SIG-M5 treated with dmso at 0.1 percent for 504 hours (cell line): ENCODE measurements around the gene SH3D19.
"Not testable (repeated sequence)": the region's sequence is repeated elsewhere in the genome, so short reads cannot be mapped to it uniquely, and the experiment has no call there.

Experiments used
- DNase-seq: peaks from one replicate; lab custom pipeline; 2025; ENCODE audit not compliant: unreplicated experiment; lab: John Stamatoyannopoulos, UW

SH3D19 gene

DNA sequence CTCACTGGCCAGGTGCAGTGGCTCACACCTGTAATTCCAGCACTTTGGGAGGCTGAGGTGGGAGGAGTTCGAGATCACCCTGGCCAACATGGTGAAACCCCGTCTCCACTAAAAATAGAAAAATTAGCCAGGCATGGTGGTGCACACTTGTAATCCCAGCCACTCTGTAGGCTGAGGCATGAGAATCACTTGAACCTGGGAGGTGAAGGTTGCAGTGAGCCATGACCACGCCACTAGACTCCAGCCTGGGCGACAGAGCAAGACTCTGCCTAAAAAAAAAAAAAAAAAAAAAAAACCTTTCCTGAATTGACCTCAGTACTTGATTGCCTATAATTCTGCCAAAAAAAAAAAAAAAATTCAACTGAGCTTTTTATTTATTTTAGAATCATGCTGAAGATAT, 3.2 kb downstream of the SH3D19 start:
- not testable (repeated sequence) for DNase-seq

DNA sequence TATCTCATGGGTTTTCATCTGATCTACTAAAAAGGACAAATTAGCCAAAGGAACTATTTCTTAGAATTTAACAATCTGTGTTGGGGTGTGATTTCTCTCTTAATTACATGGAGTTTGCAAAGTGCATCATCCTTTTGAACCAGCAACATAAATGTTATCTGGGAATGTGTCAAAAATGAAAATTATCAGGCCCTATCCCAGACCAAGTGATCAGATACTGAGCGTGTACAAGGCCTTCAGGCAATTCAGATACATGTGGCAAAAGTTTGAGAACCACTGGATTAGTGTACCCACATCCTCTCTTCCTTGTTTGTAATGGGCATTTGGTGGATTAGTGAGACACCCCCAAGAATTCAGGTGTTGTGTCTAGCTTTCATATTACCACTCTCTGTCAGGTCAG, 3.8 kb downstream of the SH3D19 start:
- DNase-seq, result no peak

DNA sequence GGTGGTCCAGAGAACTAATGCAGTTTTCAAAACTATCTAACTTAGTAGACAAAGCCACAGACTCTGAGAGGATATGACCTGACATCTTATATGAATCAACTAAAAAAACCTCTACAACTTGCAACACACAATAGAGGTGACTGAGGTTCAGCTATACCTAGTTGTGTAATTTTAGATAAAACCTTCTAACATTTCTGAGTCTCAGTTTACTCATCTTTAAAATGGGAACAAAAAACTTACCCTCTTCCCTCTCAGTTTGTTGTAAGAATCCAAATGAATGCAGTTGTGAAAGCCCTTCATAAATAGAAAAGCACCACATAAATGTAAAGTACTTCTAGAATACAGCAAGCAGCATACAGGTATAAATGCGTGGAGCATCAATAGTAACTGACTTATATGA, 5.9 kb downstream of the SH3D19 start:
- DNase-seq, result no peak

DNA sequence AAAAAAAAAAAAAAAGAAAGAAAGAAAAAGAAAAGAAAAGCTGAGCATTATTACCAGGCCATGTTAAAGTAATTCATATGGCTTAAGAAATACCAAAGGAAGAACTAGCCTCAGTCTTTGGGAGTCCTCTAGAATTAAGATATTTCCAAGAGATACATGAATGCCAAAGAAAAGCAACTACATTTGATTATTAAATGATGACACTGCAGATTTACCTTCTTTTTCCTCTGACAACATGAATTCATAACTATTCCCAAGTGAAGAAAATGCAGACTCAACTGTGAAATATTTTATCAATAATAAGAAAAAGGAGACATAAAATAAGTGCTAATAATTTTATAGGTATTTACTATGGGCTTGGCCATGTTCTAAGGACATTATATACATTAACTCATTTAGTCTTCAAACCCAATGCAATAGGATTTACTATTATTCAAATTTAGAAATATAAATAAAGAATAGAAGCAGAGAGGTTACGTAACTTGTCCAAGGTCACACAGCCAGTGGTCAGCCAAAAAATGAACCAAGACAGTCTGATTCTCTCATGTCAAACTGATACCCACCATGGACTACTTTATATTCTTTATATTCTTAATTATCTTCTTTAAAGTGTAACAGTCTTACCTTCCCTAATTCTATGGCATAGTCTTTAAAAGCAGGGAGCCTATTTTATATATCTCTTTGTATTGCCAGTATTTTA, 6.9 kb downstream of the SH3D19 start:
- DNase-seq, result no peak

DNA sequence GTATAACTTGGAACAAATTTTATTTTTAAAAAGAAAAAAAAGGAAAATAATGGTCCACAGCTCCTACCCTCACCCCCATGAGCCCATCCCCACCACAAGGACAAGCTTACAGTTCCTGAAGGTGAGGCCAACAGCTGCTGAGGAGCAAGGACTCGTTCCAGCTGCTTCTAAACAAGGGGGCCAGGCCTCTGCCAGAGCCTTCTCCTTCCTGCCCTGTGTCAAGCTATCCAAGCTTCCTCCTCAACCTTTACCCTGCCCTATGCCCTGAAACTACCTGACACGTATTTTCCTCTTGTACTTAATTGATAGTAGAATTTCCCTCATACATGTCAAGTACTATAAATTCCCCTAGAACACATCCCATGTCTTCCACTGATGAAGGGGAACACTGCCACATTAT, 8.8 kb downstream of the SH3D19 start:
- no peak for DNase-seq

DNA sequence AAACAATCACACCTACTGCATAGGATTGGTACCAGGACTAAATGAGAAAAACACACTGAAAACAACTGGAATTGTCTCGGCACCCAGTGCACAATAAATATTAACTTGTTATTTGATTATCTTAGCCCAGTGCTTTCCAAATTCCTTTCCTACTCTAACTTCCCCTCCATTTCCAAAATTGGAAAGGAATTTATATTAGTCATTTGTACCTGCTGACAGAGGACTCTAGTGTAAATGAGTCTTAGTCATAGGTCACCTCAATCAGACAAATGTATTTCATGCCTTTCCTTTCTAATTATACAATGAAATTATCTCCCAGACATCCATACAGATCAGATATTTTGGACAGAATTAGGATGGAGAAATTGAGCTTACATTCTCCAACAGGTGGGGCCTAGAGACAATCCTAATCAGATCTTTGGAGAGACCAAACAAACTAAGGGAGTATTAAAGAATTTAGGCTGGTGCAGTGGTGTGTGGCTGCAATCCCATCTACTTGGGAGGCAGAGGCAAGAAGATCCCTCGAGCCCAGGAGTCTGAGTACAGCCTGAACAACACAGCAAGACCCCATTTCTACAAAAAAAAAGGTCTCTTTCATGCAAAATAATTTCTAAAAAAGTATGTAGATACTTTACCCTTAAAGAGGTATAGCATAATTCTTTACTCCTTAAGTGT, 10.1 kb downstream of the SH3D19 start:
- DNase-seq, result no peak

DNA sequence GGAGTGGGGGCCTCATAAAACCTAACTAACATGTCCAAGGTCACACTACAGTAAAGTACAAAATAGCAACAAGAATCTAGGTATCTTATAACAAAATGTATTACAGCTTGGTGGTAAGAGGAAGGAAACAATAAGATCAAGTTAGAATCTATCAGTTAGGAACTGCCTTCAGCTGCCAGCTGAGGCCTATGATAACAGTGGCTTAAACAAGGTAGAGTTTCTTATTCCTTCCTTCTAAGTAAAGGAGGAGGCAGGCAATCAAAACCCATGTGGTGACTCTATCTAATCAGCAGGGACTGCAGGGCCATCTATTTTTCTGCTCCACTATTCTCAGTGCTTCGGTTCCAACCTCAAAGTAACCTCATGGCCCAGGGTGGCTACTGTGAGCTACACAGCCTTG, 10.9 kb downstream of the SH3D19 start:
- DNase-seq, result no peak

DNA sequence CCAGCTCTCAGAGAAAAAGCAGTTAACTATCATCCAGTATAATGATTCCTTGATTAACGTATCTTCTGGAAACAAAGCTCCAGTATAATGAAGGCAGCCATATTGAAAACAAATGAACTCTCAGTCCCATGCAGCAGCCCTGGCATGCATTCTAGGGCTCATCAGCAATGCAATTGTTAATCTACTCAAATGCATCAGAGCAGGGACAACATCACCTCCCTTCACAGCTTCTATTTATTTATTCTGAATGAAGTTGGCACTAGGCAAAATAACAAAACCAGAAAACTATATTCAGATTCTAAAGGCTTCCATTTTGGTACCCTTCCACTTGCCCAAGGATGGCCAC, 11.4 kb downstream of the SH3D19 start:
- DNase-seq, result no peak

DNA sequence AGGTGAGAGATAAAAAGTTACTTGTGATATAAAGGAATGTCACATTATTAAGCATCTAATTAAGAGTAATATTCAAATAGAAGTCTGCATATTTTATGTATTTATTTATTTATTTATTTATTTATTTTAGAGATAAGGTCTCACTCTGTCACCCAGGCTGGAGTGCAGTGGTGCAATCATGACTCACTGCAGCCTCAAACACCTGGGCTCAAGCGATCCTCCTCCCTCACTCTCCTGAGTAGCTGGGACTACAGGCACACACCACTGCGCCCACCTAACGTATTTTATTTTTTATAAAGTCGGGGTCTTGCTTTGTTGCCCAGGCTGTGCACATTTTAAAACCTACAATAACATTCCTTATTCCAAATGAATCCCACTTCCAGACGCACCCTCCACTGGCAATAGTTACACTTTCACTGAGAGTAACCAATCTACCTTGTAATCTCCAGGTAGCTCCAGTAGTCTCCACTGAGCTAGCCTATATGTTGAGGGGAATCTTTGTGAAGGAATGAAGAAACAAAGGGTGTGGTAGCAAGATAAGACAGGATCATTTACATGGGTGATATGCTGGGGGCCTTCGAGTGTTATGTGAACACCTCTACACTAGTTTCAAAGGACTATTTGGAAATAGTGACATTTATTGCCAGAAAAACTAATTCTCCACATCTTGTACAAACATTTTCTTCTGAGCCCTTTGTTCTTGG, 11.9 kb downstream of the SH3D19 start:
- DNase-seq, result no peak

DNA sequence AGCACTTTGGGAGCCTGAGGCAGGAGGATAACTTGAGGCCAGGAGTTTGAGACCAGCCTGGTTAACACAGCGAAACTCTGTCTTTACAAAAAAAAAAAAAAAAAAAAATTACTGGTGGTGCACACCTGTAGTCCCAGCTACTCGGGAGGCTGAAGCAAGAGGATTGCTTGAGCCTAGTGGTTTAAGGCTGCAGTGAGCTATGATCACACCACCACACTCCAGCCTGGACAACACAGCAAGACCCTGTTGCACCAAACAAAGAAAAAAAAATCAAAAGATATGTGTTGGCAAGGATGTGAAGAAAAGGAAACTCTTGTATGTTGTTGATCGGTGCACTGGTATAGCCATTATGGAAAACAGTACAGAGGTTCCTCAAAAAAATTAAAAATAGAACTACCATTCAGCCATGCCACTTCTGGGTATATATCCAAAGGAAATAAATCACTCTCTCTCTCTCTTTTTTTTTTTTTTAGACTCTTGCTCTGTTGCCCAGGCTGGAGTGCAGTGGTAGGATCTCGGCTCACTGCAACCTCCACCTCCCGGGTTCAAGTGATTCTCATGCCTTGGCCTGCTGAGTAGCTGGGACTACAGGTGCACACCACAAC, 15.2 kb downstream of the SH3D19 start:
- no peak for DNase-seq

DNA sequence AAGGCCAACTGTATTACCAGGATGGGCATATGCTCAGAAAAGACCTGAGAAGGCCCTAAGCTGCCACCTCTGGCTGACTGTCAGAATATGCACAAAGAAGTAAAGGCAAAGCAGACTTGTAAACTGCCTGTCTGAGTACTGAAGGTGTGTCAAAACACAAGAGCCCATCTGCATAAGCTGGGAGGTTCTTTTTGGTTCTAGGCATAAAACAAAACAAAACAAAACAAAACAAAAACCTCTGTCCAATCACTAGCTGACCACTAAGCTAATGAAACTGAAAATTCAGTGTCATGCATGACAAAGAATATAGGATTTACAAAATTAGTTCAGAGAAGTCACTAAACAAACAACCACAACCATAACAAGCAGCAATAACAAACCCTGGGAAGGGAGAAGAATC, 20.6 kb downstream of the SH3D19 start:
- no peak for DNase-seq

DNA sequence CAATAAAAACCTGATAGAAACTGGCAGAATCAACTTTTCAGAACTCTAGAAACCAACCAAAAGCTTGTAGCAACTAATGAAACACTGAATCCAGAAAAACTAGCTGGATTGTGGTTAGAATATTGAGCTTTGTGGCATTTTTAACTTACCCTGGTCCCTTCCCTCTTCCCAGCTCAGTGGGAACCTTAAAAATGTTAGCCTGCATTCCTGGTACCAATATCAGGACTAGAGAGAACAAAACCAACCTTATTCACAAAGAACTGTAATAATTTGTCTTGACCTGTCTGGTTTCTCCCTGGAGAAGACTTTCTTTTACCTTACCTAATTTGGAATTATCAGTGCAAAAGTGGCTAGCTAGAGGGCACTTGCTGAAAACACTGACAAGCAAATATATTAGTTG, 21.2 kb downstream of the SH3D19 start:
- DNase-seq, result no peak

DNA sequence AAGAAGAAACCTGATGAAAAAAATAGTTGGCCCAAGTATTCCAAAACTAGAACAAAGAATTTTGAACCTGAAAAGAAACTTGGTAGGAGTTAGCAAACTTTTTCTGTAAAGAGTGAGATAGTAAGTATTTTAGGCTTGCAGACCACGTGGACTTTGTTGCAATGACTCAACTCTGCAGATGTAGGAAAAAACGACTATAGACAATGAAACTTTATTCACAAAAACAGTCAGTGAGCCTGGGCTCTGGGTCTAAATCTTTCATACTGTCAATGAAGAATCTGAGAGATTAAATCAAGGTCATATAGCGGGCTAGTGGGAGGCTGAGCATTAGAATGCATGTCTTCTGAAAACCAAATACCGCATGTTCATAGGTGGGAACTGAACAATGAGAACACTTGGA, 23.0 kb downstream of the SH3D19 start:
- DNase-seq, result no peak

DNA sequence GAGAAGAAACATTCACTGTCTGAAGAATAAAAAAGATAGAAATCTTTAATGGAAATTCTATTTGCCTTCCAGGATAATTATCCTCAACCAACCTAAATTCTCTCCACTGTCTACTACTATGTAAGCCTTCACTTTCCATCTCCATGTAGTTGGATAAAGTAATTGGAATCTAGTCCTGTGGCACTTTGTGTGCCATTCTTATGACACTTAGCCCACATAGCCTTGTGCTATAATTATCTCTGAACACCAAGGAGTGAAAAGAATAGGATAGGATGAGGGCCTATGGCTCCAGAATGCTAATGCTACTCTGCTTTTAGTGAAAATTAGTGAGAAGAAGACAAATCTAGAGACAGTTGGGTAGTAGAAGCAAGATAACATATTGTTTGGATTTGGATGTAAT, 28.2 kb downstream of the SH3D19 start:
- no peak for DNase-seq

DNA sequence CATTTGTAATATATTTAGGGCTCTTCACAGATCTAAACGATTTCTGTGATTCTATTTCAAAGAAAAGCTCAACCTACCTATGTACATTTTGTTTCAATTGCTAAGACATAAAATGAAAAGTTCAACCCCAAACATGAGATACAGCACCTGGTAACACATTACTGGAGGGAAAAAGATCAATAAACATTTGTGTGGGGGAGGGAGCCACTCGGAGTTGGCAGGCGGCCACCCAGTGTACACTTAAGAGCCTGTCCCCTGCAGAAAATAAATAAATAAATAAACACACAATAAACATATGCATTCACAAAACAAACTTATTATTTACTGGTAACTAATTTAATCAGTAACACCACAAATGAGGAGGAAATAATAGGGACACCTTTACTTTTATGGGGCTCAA, 29.2 kb downstream of the SH3D19 start:
- DNase-seq, result no peak

DNA sequence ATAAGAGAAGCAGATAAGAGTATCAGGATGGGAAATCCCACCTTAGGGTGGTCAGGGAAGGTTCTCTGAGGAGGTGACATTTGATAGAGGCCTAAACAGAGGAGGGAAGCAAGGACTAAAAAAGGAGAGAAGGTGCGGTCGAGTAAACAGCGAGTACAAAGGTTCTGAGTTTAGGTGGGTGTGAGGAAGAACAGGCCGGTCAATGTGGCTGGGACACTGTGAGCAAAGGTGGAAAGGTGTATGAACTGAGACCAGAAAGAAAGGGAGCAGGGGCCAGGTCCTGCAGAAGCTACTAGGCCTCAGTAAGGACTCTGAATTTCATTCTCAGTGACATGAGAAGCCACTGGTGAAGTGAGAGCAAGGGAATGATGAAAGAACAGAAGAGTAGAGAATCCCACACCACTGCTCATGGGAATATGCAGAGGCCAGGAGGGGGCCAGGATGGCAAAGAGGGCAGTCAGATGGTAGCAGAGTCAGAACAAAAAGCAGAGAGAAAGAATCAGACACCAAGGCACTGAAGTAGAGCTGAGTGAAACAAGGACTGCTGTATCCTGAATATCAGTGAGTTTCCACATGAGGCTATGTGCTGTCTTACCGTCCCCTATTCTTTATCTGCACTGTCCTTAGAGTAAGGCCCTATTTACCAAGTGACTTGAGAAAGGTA, 30.4 kb downstream of the SH3D19 start:
- DNase-seq, result no peak

DNA sequence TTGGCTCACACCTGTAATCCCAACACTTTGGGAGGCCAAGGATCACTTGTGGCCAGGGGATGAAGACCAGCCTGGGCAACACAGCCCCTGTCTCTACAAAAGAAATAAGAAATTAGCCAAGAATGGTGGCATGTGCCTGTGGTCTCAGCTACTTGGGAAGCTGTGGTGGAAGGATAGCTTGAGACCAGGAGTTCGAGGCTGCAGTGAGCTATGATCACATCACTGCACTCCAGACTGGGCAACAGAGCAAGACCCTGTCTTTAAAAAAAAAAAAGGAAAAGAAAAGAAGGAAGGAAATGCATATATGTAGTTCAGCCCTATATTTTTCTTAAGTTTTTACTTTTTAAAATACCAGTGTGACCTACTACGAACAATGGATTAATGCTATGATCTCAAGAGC, 33.4 kb downstream of the SH3D19 start:
- DNase-seq, result no peak

DNA sequence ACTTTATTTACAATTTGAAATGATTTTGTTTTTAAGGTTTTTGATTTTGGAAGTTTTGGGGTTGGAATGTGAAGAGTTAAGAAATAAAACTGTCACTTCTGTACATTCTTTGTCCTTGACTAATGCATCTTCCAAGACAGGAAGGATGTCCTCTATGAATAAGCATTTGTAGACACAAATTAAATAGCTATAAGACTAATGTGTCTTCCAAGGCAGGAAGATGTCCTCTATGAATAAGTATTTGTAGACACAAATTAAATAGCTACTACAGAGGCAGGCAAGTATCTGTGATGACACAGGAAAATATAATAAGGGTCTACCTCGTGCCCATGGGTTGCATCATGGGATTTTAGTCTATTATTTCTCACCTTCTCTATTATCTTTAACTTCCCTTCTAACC, 33.9 kb downstream of the SH3D19 start:
- DNase-seq, result no peak

DNA sequence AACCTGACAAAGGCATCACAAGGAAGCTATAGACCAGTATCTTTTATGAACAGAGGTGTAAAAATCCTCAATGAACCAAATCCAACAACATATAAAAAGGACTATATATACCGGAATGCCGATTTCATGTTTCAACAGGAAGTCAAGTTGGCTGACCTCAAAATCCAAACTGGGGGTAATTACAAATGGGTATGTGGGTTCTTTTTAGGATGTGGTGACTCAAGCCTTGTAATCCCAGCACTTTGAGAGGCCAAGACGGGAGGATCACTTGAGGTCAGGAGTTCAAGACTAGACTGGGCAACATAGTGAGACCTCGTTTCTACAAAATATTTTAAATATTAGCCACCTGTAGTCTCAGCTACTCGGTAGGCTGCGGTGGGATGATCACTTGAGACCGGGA, 38.0 kb downstream of the SH3D19 start:
- DNase-seq, result no peak

DNA sequence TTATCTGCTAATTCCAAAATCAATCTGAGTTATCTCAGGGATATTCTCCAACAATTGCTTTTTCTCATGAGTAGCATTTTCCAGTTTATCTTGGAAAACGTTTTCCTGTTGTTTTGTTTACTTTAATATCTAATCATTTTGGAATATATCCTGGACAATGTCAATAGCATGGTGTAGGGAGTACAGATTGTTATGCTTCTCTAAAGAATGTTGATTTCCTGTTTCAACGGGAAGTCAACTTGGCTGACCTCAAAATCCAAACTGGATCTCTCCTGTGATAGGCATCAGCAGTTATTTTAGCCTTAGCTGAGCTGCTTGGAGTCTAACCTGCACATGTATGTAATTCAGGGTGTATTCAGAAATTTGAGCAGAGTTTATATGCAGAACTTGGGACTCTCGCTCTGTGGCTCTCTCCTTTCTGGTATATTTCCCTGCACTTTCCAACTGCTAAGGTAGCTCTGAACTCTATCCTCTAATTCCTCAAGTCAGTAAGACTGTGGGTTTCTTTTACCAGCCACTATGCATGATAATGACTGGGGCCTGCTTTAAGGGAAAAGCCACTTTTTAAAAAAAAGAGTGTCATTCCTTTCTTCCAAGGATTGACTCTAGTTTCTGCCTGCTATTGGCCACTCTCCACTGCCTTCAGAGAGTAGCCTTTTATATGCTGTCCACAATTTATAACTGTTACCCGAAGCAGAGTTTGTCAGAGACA, 40.7 kb downstream of the SH3D19 start:
- DNase-seq, result no peak
